Vagina (tissue), 2 donors: ENCODE results near the gene DNAJC27.
A peak's percentile ranks its signal among the peaks of the same experiment; 100 is the strongest.

Experiments
- CTCF ChIP-seq, 3 experiments: fragments of 450-650 bp in 2 of 3; fragments of 200-600 bp in 1 of 3; sonication (generic) in 1 of 3; IDR thresholded peaks; one replicate each; pipeline ENCODE4 v1.5.1; 2017 to 2019; ENCODE audit warnings: antibody characterized with exemption in 3 of 3, mild to moderate bottlenecking in 2 of 3, moderate library complexity in 2 of 3
- POLR2AphosphoS5 ChIP-seq, 2 donors: sonication (generic); formaldehyde crosslinking; IDR thresholded peaks; one replicate each; pipeline ENCODE4 v1.9.0; 2017; ENCODE audit warnings: antibody characterized with exemption in 2 of 2, mild to moderate bottlenecking in 2 of 2, low read depth in 1 of 2; ENCODE audit not compliant: insufficient read depth in 1 of 2

DNA sequence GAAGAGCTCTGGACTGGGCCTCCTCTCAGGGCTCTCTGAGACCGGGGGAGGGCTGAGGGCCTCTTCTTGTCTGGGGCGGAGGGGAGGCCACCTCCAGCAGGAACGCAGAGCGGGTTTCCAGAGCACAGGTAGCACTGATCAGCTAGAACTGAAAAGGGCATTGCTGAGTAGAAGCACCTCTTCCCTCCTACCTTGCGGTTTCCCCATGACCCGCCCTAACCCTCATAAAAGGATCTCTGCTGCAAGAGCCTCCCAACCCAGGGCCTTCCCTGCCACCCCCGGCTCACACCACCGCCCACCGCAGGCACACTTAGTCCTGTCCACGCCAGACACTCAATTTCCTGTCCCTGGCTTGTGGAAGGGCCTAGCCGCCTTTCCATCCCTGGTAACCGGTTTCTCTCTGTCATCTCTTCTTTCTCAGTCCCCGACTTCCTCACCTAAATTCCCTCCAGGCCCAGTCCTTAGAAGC is 52.7 kb downstream of the DNAJC27 start:
- TF ChIP-seq POLR2AphosphoS5 (IDR thresholded peaks at IDR 0.05; ENCODE audit: insufficient read depth in 1 of 2, low read depth in 1 of 2) (peak in 1 of 2 donors; percentile 39), CTCF (IDR thresholded peaks at IDR 0.05) (no peak)
